Hepatocyte (in vitro differentiated cells): ENCODE data around the gene XYLT1. TPM values are rescaled to one million over a fixed set of nuclear protein-coding genes. Genes with fewer than 3 reads are reported as not detected.

ENCODE experiments used
- DNase-seq: peaks from one replicate; pipeline ENCODE4 v3.0.0-alpha.2; 2016; ENCODE audit warnings: low spot score
- H2AFZ ChIP-seq: fragments of 200-600 bp; sonication (generic); 2 replicates; pipeline ENCODE4 v1.6.0; 2016; ENCODE audit warnings: antibody characterized with exemption, mild to moderate bottlenecking
- H3K27ac ChIP-seq: fragments of 200-600 bp; sonication (generic); 2 replicates; pipeline ENCODE4 v1.5.1; 2016; ENCODE audit warnings: mild to moderate bottlenecking
- H3K27me3 ChIP-seq: fragments of 200-600 bp; sonication (generic); 2 replicates; pipeline ENCODE4 v1.6.1; 2016
- H3K36me3 ChIP-seq: fragments of 200-600 bp; sonication (generic); replicated peaks from 2 replicates; pipeline ENCODE4 v1.5.1; 2016; ENCODE audit warnings: low read depth; ENCODE audit not compliant: insufficient read depth
- H3K4me1 ChIP-seq: fragments of 200-600 bp; sonication (generic); 2 replicates; pipeline ENCODE4 v1.5.1; 2016; ENCODE audit warnings: mild to moderate bottlenecking, moderate library complexity; ENCODE audit not compliant: insufficient read depth
- H3K4me2 ChIP-seq: fragments of 200-600 bp; sonication (generic); 2 replicates; pipeline ENCODE4 v1.6.0; 2016
- H3K4me3 ChIP-seq: fragments of 200-600 bp; sonication (generic); 2 replicates; pipeline ENCODE4 v1.5.1; 2016; ENCODE audit warnings: mild to moderate bottlenecking
- H3K79me2 ChIP-seq: fragments of 200-600 bp; sonication (generic); 2 replicates; pipeline ENCODE4 v1.6.0; 2017; ENCODE audit warnings: mild to moderate bottlenecking
- H3K9me2 ChIP-seq: fragments of 200-600 bp; sonication (generic); replicated peaks from 2 replicates; pipeline ENCODE4 v1.6.0; 2017; ENCODE audit warnings: mild to moderate bottlenecking; ENCODE audit not compliant: insufficient read depth
- H3K9me3 ChIP-seq: fragments of 200-600 bp; sonication (generic); 2 replicates; pipeline ENCODE4 v1.5.1; 2016; ENCODE audit warnings: low read depth, mild to moderate bottlenecking
- H4K20me1 ChIP-seq: fragments of 200-600 bp; sonication (generic); 2 replicates; pipeline ENCODE4 v1.6.0; 2016; ENCODE audit warnings: mild to moderate bottlenecking; ENCODE audit not compliant: insufficient read depth, poor library complexity, severe bottlenecking
- CTCF ChIP-seq: fragments of 200-600 bp; sonication (generic); IDR thresholded peaks from 2 replicates; pipeline ENCODE4 v1.5.1; 2016; ENCODE audit warnings: antibody characterized with exemption, mild to moderate bottlenecking; ENCODE audit not compliant: poor library complexity
- EZH2 ChIP-seq: fragments of 200-600 bp; sonication (generic); IDR thresholded peaks from 2 replicates; pipeline ENCODE4 v1.6.1; 2016; ENCODE audit warnings: antibody characterized with exemption, mild to moderate bottlenecking, borderline replicate concordance
- EZH2phosphoT487 ChIP-seq: fragments of 200-600 bp; sonication (generic); IDR thresholded peaks from one replicate; pipeline ENCODE4 v1.6.1; 2018; ENCODE audit warnings: antibody characterized with exemption, mild to moderate bottlenecking, low read depth, moderate library complexity; ENCODE audit not compliant: unreplicated experiment, severe bottlenecking
- WGBS: methylation state at CpG from one replicate; pipeline ENCODE4 v1.1.6; 2016; ENCODE audit warnings: low lambda C conversion rate; ENCODE audit errors: missing lambda C conversion rate; 5-methylcytosine and 5-hydroxymethylcytosine counted together
- polyA plus RNA-seq: library from polyadenylated mRNA; unstranded; fragments of >200 nt; fragmentation: Nextera tagmentation; extraction: Ambion mirVana; gene quantifications from 2 replicates; pipeline ENCODE4 v1.2.1, GENCODE V29; 2016
- total RNA-seq: library from RNA; depleted of rRNA; stranded (reverse); fragments of >200 nt; gene quantifications from 2 replicates; pipeline ENCODE4 v1.2.3, GENCODE V29; 2014

XYLT1 gene
- total and polyA plus RNA-seq, 2 experiments from 2014 or later, result 6.9 to 13.7 TPM

- Histone ChIP-seq H3K9me2 (no peaks in the 10 kb centered on the region), H3K27ac (no peak overlapping the region), H3K4me2 (no peak overlapping the region), H3K4me3 (no peak overlapping the region), H3K27me3 (no peaks in the 10 kb centered on the region), H3K4me1 (peaks cover 3% of the 10 kb centered on the region), H3K79me2 (peaks cover 5% of the 10 kb centered on the region), H3K9me3 (no peaks in the 10 kb centered on the region), H2AFZ (no peak overlapping the region), H3K36me3 (no peaks in the 10 kb centered on the region), H4K20me1 (no peaks in the 10 kb centered on the region)
- 79% methylated on average over 12 of the region's 12 CpGs for WGBS
- TF ChIP-seq CTCF (no peak), EZH2 (no peak), EZH2phosphoT487 (no peak)
- DNase-seq, result no peak
Measured at GRCh38 chr16:17222871-17223401, 247.8 kb downstream of the XYLT1 start.

GRCh38 chr16:17219991-17220390, 250.8 kb downstream of the XYLT1 start:
- DNase-seq, result no peak
- no peak overlapping the region for H2AFZ ChIP-seq
- no peaks in the 10 kb centered on the region for H3K9me2 ChIP-seq
- H4K20me1 ChIP-seq, result no peaks in the 10 kb centered on the region
- H3K4me3 ChIP-seq, result no peak overlapping the region
- H3K79me2 ChIP-seq, result peaks cover 5% of the 10 kb centered on the region
- H3K27ac ChIP-seq, result no peak overlapping the region
- H3K9me3 ChIP-seq, result no peaks in the 10 kb centered on the region
- H3K36me3 ChIP-seq, result no peaks in the 10 kb centered on the region
- no peaks in the 10 kb centered on the region for H3K4me1 ChIP-seq
- no peaks in the 10 kb centered on the region for H3K27me3 ChIP-seq
- WGBS, result 57% methylated on average over 2 of the region's 2 CpGs
- TF ChIP-seq CTCF (no peak), EZH2 (no peak), EZH2phosphoT487 (no peak)
- no peak overlapping the region for H3K4me2 ChIP-seq

- Histone ChIP-seq H3K27ac (no peak overlapping the region), H3K9me3 (no peaks in the 10 kb centered on the region), H3K36me3 (no peaks in the 10 kb centered on the region), H3K9me2 (no peaks in the 10 kb centered on the region), H3K4me3 (no peak overlapping the region), H2AFZ (no peak overlapping the region), H4K20me1 (no peaks in the 10 kb centered on the region), H3K4me2 (no peak overlapping the region), H3K27me3 (no peaks in the 10 kb centered on the region), H3K4me1 (no peaks in the 10 kb centered on the region), H3K79me2 (no peaks in the 10 kb centered on the region)
- 68% methylated on average over 8 of the region's 8 CpGs for WGBS
- no peak for DNase-seq
- TF ChIP-seq EZH2 (no peak), CTCF (no peak), EZH2phosphoT487 (no peak)
Measured at GRCh38 chr16:17215936-17216335, 254.8 kb downstream of the XYLT1 start.
